ENCODE results near the gene ZNF385B.

- no peak for TF ChIP-seq EZH2phosphoT487 (IDR thresholded peaks at IDR 0.05; ENCODE audit: low read length)
- TF ChIP-seq EZH2 (optimal IDR thresholded peaks at IDR 0.05; ENCODE audit: low read depth, low read length), result no peak
Observed at GRCh38 chr2:179571252-179571651, 290.2 kb downstream of the ZNF385B start.

Measured in MM.1S (cell line).